Ovary (tissue), 3 donors: ENCODE measurements around the gene MAP4K4.

Experiments
- EP300 ChIP-seq: sonication (generic); formaldehyde crosslinking; IDR thresholded peaks from one replicate; pipeline ENCODE4 v1.6.1; 2017; ENCODE audit warnings: antibody characterized with exemption
- POLR2A ChIP-seq: fragments of 450-650 bp; IDR thresholded peaks from one replicate; pipeline ENCODE4 v1.6.1; 2017; ENCODE audit warnings: antibody characterized with exemption, mild to moderate bottlenecking, moderate library complexity
- TF ChIP-seq, protein P1 (sequence below), 3 donors: fragments of 450-650 bp in 2 of 3; fragments of 200-600 bp in 1 of 3; IDR thresholded peaks; one replicate each; pipeline versions ENCODE4 v1.5.1 to v1.8.0; 2016 to 2022; ENCODE audit warnings: antibody characterized with exemption in 3 of 3, mild to moderate bottlenecking in 1 of 3
- donor health status: DM: no; HTN: no; CAD: no.

DNA sequence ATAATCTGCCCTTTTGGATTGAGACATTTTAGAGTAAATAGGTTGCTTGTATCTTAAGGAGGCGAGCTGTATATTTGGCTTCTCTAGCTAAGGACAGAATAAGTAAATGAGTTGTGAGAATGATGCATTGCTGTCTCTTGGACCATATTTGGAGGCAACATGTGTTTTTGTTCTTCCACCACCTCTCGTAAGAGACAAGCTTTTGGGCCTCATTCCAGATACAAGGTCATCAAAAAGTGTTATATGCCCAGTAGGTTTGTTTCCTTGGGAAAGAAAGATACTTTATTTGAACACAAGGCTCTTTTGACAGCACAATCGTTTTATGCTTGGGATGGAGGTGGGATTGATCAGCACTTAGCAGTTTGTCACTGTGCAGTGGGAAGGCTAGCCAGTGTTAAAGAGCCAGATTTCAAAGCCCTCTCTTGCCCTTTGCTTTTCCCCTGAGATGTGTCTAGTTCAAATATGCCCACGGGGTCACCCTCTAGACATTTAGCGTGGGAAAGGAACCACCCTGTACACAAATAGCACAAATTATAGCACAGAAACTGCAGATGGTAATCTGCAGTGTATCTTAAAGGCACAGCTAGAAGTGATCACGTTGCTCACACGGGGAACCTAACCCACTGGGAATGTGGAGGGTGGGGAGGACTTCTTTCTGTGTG, 131.3 kb downstream of the MAP4K4 start:
- TF ChIP-seq, protein P1, sequence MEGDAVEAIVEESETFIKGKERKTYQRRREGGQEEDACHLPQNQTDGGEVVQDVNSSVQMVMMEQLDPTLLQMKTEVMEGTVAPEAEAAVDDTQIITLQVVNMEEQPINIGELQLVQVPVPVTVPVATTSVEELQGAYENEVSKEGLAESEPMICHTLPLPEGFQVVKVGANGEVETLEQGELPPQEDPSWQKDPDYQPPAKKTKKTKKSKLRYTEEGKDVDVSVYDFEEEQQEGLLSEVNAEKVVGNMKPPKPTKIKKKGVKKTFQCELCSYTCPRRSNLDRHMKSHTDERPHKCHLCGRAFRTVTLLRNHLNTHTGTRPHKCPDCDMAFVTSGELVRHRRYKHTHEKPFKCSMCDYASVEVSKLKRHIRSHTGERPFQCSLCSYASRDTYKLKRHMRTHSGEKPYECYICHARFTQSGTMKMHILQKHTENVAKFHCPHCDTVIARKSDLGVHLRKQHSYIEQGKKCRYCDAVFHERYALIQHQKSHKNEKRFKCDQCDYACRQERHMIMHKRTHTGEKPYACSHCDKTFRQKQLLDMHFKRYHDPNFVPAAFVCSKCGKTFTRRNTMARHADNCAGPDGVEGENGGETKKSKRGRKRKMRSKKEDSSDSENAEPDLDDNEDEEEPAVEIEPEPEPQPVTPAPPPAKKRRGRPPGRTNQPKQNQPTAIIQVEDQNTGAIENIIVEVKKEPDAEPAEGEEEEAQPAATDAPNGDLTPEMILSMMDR (IDR thresholded peaks at IDR 0.05) = no peak
- no peak for TF ChIP-seq EP300
- no peak for TF ChIP-seq POLR2A
